ENCODE measurements around the gene HES3.

The HES3 gene

DNA sequence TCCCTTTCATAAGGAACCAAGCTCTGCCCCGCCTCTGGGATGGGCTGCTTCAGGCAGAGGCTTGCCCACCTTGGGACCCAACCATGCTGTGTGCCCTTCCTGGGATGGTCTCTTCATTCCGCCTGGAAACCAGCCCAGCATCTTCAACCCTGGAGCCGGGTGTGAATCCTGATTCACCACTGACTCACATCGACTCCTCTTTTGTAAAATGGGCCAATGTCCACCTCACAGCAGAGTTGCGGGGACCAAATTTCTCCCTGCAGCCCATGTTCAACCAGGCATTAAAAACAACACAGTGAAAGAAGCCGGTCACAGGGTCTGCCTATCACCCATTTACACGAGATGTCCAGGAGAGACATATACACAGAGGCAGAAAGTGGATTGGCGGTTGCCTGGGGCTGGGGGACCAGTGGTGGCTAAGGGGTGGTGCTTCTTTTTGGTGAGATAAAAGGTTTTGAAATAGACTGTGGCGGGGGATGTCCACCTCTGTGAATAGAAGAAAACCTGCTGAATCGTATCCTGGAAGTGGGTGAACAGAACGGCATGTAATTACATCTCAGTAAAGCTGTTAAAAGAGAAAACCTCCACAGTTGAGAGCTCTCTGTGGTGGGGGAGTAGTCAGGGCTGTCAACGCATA is 23.8 kb downstream of the HES3 start:
- Histone ChIP-seq H3K27ac (no peak overlapping the region), H2AFZ (no peak overlapping the region), H3K36me3 (ENCODE audit: control insufficient read depth, insufficient read depth, low read length) (no peaks in the 10 kb centered on the region), H3K4me3 (ENCODE audit: low read depth, low read length) (no peak overlapping the region), H3K27me3 (ENCODE audit: control insufficient read depth, insufficient read depth, low read length) (no peaks in the 10 kb centered on the region), H3K9ac (no peak overlapping the region), H3K79me2 (no peaks in the 10 kb centered on the region), H3K4me2 (ENCODE audit: low read length) (no peak overlapping the region), H3K4me1 (no peaks in the 10 kb centered on the region), H3K9me3 (ENCODE audit: control insufficient read depth, low read length) (no peaks in the 10 kb centered on the region)
- TF ChIP-seq, protein P1, sequence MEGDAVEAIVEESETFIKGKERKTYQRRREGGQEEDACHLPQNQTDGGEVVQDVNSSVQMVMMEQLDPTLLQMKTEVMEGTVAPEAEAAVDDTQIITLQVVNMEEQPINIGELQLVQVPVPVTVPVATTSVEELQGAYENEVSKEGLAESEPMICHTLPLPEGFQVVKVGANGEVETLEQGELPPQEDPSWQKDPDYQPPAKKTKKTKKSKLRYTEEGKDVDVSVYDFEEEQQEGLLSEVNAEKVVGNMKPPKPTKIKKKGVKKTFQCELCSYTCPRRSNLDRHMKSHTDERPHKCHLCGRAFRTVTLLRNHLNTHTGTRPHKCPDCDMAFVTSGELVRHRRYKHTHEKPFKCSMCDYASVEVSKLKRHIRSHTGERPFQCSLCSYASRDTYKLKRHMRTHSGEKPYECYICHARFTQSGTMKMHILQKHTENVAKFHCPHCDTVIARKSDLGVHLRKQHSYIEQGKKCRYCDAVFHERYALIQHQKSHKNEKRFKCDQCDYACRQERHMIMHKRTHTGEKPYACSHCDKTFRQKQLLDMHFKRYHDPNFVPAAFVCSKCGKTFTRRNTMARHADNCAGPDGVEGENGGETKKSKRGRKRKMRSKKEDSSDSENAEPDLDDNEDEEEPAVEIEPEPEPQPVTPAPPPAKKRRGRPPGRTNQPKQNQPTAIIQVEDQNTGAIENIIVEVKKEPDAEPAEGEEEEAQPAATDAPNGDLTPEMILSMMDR (IDR thresholded peaks at IDR 0.05): no peak

DNA sequence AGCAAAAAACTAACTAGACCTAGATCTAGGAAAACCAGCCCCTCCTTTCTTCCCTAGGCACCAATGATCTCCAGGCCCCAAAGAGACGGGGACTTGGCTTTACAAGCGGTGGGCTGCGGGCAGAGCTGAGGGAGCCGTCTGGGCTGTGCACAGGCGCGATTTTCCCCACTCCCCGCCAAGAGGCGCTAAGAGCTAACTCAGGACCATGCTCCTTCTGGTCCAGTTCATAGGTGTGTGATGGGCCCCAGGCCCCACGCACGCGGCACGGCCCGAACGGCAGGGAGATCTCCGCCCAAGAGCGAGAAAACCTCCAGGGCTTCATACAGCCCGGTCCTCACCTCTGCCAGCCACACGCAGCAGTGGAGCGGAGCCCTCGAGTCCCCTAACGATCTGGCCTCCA is 24.4 kb downstream of the HES3 start:
- no peaks in the 10 kb centered on the region for H3K27me3 ChIP-seq (ENCODE audit: control insufficient read depth, insufficient read depth, low read length)
- no peak overlapping the region for H2AFZ ChIP-seq
- no peaks in the 10 kb centered on the region for H3K9me3 ChIP-seq (ENCODE audit: control insufficient read depth, low read length)
- H3K4me1 ChIP-seq: no peaks in the 10 kb centered on the region
- H3K4me2 ChIP-seq (ENCODE audit: low read length): no peak overlapping the region
- H3K79me2 ChIP-seq: no peaks in the 10 kb centered on the region
- H3K36me3 ChIP-seq (ENCODE audit: control insufficient read depth, insufficient read depth, low read length): no peaks in the 10 kb centered on the region
- no peak overlapping the region for H3K27ac ChIP-seq
- H3K9ac ChIP-seq: no peak overlapping the region
- TF ChIP-seq, protein P1 (IDR thresholded peaks at IDR 0.05): no peak
- no peak overlapping the region for H3K4me3 ChIP-seq (ENCODE audit: low read depth, low read length)

DNA sequence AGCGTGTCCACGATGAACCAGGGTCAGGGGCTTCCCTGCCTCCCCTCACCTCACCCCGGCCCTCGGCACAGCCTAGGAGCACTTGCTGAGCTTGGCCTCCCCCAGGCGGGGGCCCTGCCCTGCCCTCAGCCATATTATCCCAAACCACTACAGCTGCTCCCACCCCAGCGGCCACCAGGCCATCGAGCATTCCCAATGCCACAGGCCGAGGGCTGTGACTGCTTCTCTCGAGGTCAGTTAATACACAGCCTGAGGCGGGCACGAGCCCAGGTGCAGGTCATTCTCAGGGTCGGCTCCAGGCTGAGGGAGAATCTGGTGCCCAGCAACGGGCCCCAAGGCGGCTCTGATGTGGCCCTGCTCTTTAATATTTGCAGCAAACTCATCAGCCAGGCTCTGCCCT is 25.3 kb downstream of the HES3 start:
- Histone ChIP-seq H3K27me3 (ENCODE audit: control insufficient read depth, insufficient read depth, low read length) (no peaks in the 10 kb centered on the region), H3K36me3 (ENCODE audit: control insufficient read depth, insufficient read depth, low read length) (no peaks in the 10 kb centered on the region), H3K27ac (no peak overlapping the region), H3K4me1 (no peaks in the 10 kb centered on the region), H3K79me2 (no peaks in the 10 kb centered on the region), H3K9ac (no peak overlapping the region), H3K4me3 (ENCODE audit: low read depth, low read length) (no peak overlapping the region), H3K4me2 (ENCODE audit: low read length) (no peak overlapping the region), H2AFZ (no peak overlapping the region), H3K9me3 (ENCODE audit: control insufficient read depth, low read length) (no peaks in the 10 kb centered on the region)
- TF ChIP-seq, protein P1 (IDR thresholded peaks at IDR 0.05): no peak

DNA sequence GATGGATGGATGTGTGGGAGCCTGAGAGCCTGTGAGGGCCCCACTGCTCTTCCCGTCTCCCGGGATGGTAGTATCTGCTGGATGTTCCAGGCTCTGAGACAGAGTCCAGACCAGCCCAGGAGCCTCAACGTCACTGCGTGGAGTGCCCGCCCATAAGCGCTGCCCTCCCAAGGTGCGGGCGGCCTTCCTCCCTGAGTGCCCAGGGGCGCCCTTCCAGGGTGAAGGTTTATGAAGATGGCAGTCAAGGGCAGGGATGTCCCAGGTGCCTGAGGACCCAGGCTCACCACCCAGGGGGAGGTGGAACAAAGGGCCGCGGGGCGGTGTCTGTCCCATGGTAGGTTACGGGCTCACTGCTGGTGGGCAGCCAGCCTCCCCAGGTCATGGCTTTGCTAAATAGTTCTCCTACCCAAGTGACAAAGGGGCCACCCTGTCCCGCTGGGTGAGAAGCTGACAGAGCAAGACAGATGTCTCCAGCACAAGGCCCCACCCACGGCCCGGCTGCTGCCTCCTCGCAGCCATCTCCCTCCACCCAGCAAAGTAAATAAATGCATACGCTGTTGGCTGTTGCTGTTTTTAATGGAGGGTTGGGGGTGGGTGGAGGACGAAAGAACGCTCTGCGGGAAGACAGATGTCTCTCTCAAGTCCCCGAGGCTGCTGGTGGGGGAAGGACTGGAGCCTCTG is 25.9 kb downstream of the HES3 start:
- no peak overlapping the region for H3K4me3 ChIP-seq (ENCODE audit: low read depth, low read length)
- H3K4me1 ChIP-seq: no peaks in the 10 kb centered on the region
- no peak overlapping the region for H2AFZ ChIP-seq
- H3K9me3 ChIP-seq (ENCODE audit: control insufficient read depth, low read length): no peaks in the 10 kb centered on the region
- no peak overlapping the region for H3K27ac ChIP-seq
- no peaks in the 10 kb centered on the region for H3K27me3 ChIP-seq (ENCODE audit: control insufficient read depth, insufficient read depth, low read length)
- no peak overlapping the region for H3K9ac ChIP-seq
- no peaks in the 10 kb centered on the region for H3K79me2 ChIP-seq
- no peaks in the 10 kb centered on the region for H3K36me3 ChIP-seq (ENCODE audit: control insufficient read depth, insufficient read depth, low read length)
- TF ChIP-seq, protein P1 (IDR thresholded peaks at IDR 0.05): no peak
- H3K4me2 ChIP-seq (ENCODE audit: low read length): no peak overlapping the region

DNA sequence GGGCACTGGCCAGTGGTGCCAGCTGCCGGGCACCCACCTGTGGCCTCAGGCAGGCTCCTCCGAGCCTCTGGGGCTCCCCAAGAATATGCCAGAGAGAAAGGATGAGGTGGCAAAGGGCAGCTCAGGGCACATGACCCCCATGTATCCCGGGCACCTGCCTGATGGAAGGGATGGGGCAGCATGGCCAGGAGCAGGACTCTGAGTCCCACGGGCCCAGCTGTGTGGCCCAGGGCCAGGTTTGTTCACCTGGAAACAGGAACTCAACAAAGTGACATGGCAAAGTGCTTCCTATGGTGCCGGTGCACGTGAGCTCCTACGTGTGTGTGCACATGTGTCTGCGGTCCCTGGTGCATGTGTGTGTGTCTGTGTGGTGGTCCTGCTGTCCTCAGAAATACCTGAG is 26.4 kb downstream of the HES3 start:
- TF ChIP-seq, protein P1 (IDR thresholded peaks at IDR 0.05): no peak
- Histone ChIP-seq H3K9me3 (ENCODE audit: control insufficient read depth, low read length) (no peaks in the 10 kb centered on the region), H3K4me3 (ENCODE audit: low read depth, low read length) (no peak overlapping the region), H3K27me3 (ENCODE audit: control insufficient read depth, insufficient read depth, low read length) (no peaks in the 10 kb centered on the region), H3K27ac (no peak overlapping the region), H3K4me2 (ENCODE audit: low read length) (no peak overlapping the region), H2AFZ (no peak overlapping the region), H3K36me3 (ENCODE audit: control insufficient read depth, insufficient read depth, low read length) (no peaks in the 10 kb centered on the region), H3K79me2 (no peaks in the 10 kb centered on the region), H3K4me1 (no peaks in the 10 kb centered on the region), H3K9ac (no peak overlapping the region)

Data from parathyroid adenoma (tissue), 2 donors.